Upper lobe of left lung (tissue), 4 donors: ENCODE data around the gene COL27A1.

Experiments used
- EP300 ChIP-seq, 4 donors: sonication (generic); formaldehyde crosslinking; IDR thresholded peaks; one replicate each; pipeline ENCODE4 v1.5.1; 2017; ENCODE audit warnings: antibody characterized with exemption in 4 of 4, control low read depth in 2 of 4
- POLR2AphosphoS5 ChIP-seq, 2 donors: sonication (generic); formaldehyde crosslinking; IDR thresholded peaks; one replicate each; pipeline ENCODE4 v1.5.1; 2017; ENCODE audit warnings: antibody characterized with exemption in 2 of 2

- TF ChIP-seq POLR2AphosphoS5 (IDR thresholded peaks at IDR 0.05) (no peak), EP300 (IDR thresholded peaks at IDR 0.05) (no peak)
Measured at GRCh38 chr9:114281473-114282103, 126.3 kb downstream of the COL27A1 start.
